Ishikawa (cell line): ENCODE results near the gene SCFD1.

Experiments
- CEBPB ChIP-seq: IDR thresholded peaks from 2 replicates; pipeline ENCODE4 v1.6.1; 2012
- CREB1 ChIP-seq: IDR thresholded peaks from 2 replicates; pipeline ENCODE4 v1.6.1; 2012; ENCODE audit warnings: low read depth
- EGR1 ChIP-seq: IDR thresholded peaks from 2 replicates; pipeline ENCODE4 v1.6.1; 2012
- EP300 ChIP-seq: IDR thresholded peaks from 2 replicates; pipeline ENCODE4 v1.6.1; 2012; ENCODE audit warnings: borderline replicate concordance
- FOXM1 ChIP-seq: IDR thresholded peaks from 2 replicates; pipeline ENCODE4 v1.6.1; 2012; ENCODE audit warnings: low read depth, borderline replicate concordance
- MAX ChIP-seq: IDR thresholded peaks from 2 replicates; pipeline ENCODE4 v1.6.1; 2012
- NFIC ChIP-seq: IDR thresholded peaks from 2 replicates; pipeline ENCODE4 v1.6.1; 2012
- RAD21 ChIP-seq: IDR thresholded peaks from 2 replicates; pipeline ENCODE4 v1.6.1; 2012; ENCODE audit warnings: low read depth
- REST ChIP-seq: IDR thresholded peaks from 2 replicates; pipeline ENCODE4 v1.6.1; 2012; ENCODE audit warnings: low read depth, mild to moderate bottlenecking
- TAF1 ChIP-seq: IDR thresholded peaks from 2 replicates; pipeline ENCODE4 v1.6.1; 2012; ENCODE audit warnings: low read depth, mild to moderate bottlenecking
- TCF12 ChIP-seq: IDR thresholded peaks from 2 replicates; pipeline ENCODE4 v1.6.1; 2012; ENCODE audit warnings: low read depth
- TEAD4 ChIP-seq: IDR thresholded peaks from 2 replicates; pipeline ENCODE4 v1.6.1; 2012
- YY1 ChIP-seq: IDR thresholded peaks from 2 replicates; pipeline ENCODE4 v1.6.1; 2012; ENCODE audit warnings: low read depth
- ZBTB7A ChIP-seq: IDR thresholded peaks from 2 replicates; pipeline ENCODE4 v1.6.1; 2012; ENCODE audit warnings: low read depth

DNA sequence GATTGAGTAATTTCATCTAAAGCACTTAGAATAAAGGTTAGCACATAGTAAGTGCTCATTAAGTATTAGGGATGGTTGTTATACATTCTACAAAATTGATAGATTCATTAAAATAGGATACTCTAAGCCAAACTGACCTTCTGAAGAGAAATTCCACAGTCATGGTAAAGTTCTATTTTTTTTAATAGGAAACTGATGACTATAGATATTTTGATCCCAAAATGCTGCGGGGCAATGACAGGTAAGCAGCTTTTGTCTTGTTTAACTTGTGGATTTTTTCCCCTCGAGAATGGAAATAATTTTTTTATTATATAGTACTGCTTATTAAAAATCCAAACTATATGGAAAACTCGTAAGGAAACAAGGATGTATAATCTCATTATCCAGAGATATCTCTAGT, 97.0 kb downstream of the SCFD1 start:
- TF ChIP-seq NFIC (no peak), REST (no peak), CEBPB (no peak), TCF12 (no peak), CREB1 (no peak), MAX (no peak), YY1 (no peak), ZBTB7A (no peak), RAD21 (no peak), EGR1 (no peak), FOXM1 (no peak), EP300 (no peak), TAF1 (no peak), TEAD4 (no peak)
